ENCODE results near the gene RYR1.

Gene RYR1

DNA sequence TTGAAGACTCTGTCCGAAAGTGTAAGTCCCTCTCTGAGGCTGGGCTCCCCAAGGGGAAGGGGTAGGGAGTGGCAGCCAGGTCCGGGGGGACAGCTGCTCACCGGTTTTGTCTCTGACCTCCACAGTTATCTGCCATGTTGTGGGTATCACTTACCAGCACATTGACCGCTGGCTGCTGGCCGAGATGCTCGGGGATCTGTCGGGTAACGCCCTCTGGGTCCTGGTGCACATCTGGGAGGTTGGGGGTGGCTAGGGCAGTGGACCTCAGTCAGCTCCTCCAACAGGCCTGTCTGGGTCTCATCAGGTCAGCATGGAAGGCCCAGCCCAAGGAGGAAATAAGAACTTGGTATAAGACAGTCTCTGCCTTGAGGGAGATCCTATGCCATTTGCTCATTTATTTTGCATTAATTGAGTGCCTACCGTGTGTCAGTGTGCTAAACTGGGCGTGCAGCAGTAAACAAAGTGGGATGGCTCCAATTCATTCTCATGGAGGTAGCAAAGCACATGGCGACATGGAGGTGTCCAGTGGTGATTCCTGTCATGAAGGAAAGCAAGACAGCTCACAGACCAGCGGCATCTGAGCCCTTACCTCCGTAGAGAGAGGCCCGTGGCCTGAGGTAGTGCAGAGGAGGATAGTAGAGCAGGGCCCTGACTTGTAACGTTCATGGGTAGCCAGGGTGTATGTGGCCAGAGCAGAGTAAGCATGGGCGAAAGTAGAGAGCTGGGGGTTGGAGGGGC is 199.2 kb downstream of the RYR1 start:
- TF ChIP-seq CTCF (conservative IDR thresholded peaks at IDR 0.05; ENCODE audit: low read length): no peak
- TF ChIP-seq EZH2phosphoT487 (IDR thresholded peaks at IDR 0.05; ENCODE audit: borderline replicate concordance): no peak
- Histone ChIP-seq H2AFZ (ENCODE audit: low read length) (no peak overlapping the region), H3K36me3 (ENCODE audit: insufficient read depth, low read length) (peaks cover 16% of the 10 kb centered on the region; the same call in 1 of the 2 replicates), H3K9ac (ENCODE audit: low read depth, low read length, poor library complexity, severe bottlenecking) (no peak overlapping the region), H3K9me2 (replicated peaks; ENCODE audit: low read depth, low read length) (no peaks in the 10 kb centered on the region), H3K27me3 (ENCODE audit: insufficient read depth, low read length, poor library complexity, severe bottlenecking) (no peaks in the 10 kb centered on the region), H3K4me1 (ENCODE audit: insufficient read depth, low read length, poor library complexity, severe bottlenecking) (peaks cover 4% of the 10 kb centered on the region), H3K79me2 (ENCODE audit: insufficient read depth, low read length) (no peaks in the 10 kb centered on the region), H3K4me3 (ENCODE audit: low read length, poor library complexity, severe bottlenecking) (no peak overlapping the region), H3F3A (ENCODE audit: low read depth) (no peaks in the 10 kb centered on the region), H4K20me1 (ENCODE audit: insufficient read depth, low read length, poor library complexity, severe bottlenecking) (no peaks in the 10 kb centered on the region), H3K9me3 (ENCODE audit: insufficient read depth, low read depth, low read length) (no peaks in the 10 kb centered on the region), H3K4me2 (ENCODE audit: low read depth, low read length, poor library complexity, severe bottlenecking) (no peak overlapping the region)

- no peaks in the 10 kb centered on the region for H3F3A ChIP-seq (ENCODE audit: low read depth)
- no peak overlapping the region for H3K4me2 ChIP-seq (ENCODE audit: low read depth, low read length, poor library complexity, severe bottlenecking)
- H3K4me3 ChIP-seq (ENCODE audit: low read length, poor library complexity, severe bottlenecking): no peak overlapping the region
- no peaks in the 10 kb centered on the region for H3K9me2 ChIP-seq (replicated peaks; ENCODE audit: low read depth, low read length)
- no peaks in the 10 kb centered on the region for H4K20me1 ChIP-seq (ENCODE audit: insufficient read depth, low read length, poor library complexity, severe bottlenecking)
- TF ChIP-seq EZH2phosphoT487 (IDR thresholded peaks at IDR 0.05; ENCODE audit: borderline replicate concordance) (no peak), CTCF (conservative IDR thresholded peaks at IDR 0.05; ENCODE audit: low read length) (peak; percentile 85)
- H3K36me3 ChIP-seq (ENCODE audit: insufficient read depth, low read length): peaks cover 3% of the 10 kb centered on the region; the same call in 1 of the 2 replicates
- H3K9ac ChIP-seq (ENCODE audit: low read depth, low read length, poor library complexity, severe bottlenecking): no peak overlapping the region
- H3K79me2 ChIP-seq (ENCODE audit: insufficient read depth, low read length): no peaks in the 10 kb centered on the region
- H3K9me3 ChIP-seq (ENCODE audit: insufficient read depth, low read depth, low read length): no peaks in the 10 kb centered on the region
- H3K4me1 ChIP-seq (ENCODE audit: insufficient read depth, low read length, poor library complexity, severe bottlenecking): peaks cover 4% of the 10 kb centered on the region
- H3K27me3 ChIP-seq (ENCODE audit: insufficient read depth, low read length, poor library complexity, severe bottlenecking): no peaks in the 10 kb centered on the region
- H2AFZ ChIP-seq (ENCODE audit: low read length): no peak overlapping the region
Measured at GRCh38 chr19:38634757-38635482, 201.4 kb downstream of the RYR1 start.

DNA sequence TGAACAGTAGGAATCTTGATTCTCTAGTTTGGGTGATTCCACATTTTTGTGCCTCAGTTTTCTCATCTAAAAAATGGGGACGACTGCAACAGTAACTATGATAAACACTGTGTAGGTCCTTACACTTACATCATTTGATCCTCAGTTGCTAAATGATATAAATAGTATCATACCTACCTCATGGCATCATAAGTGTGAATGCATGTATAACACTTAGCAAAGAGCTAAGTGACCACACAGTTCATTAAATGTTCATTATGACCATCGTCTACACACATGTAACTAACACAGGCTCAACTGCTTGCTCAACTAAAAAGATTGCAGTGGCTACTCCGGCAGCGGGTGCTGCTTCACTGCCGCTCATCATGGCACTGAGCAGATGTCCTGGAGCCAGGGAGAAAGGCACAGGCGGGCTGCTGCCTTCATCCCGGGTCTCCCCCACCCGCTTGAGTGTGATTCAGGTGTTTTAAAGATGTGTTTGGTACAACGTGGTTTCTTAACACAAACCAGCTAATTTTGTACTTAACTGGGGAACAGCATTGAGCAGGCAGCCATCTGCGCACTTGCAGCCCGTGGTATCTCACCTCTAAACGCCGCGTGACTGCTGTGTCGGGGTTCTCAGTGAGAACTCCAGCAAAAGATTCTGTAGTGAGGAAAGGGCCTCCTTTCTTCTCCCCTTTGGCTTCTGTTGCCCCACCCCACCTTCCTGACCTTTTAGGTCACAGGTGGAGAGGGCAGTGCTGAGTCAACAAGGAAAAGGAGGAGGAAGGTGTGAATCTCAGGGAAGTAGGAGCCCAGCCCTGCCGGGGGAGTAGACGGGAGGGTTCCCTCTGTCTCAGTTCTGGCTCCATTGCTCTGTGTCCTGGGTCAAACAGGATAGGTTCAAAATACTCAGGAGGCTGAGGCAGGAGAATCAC is 202.2 kb downstream of the RYR1 start:
- no peak overlapping the region for H3K4me3 ChIP-seq (ENCODE audit: low read length, poor library complexity, severe bottlenecking)
- no peak overlapping the region for H3K4me2 ChIP-seq (ENCODE audit: low read depth, low read length, poor library complexity, severe bottlenecking)
- no peaks in the 10 kb centered on the region for H3K9me3 ChIP-seq (ENCODE audit: insufficient read depth, low read depth, low read length)
- H3K79me2 ChIP-seq (ENCODE audit: insufficient read depth, low read length): no peaks in the 10 kb centered on the region
- TF ChIP-seq CTCF (conservative IDR thresholded peaks at IDR 0.05; ENCODE audit: low read length): no peak
- no peak for TF ChIP-seq EZH2phosphoT487 (IDR thresholded peaks at IDR 0.05; ENCODE audit: borderline replicate concordance)
- no peaks in the 10 kb centered on the region for H3F3A ChIP-seq (ENCODE audit: low read depth)
- no peaks in the 10 kb centered on the region for H4K20me1 ChIP-seq (ENCODE audit: insufficient read depth, low read length, poor library complexity, severe bottlenecking)
- H3K9me2 ChIP-seq (replicated peaks; ENCODE audit: low read depth, low read length): no peaks in the 10 kb centered on the region
- peaks cover 3% of the 10 kb centered on the region; the same call in 1 of the 2 replicates for H3K36me3 ChIP-seq (ENCODE audit: insufficient read depth, low read length)
- H3K27me3 ChIP-seq (ENCODE audit: insufficient read depth, low read length, poor library complexity, severe bottlenecking): no peaks in the 10 kb centered on the region
- no peak overlapping the region for H2AFZ ChIP-seq (ENCODE audit: low read length)
- no peak overlapping the region for H3K9ac ChIP-seq (ENCODE audit: low read depth, low read length, poor library complexity, severe bottlenecking)
- peaks cover 9% of the 10 kb centered on the region for H3K4me1 ChIP-seq (ENCODE audit: insufficient read depth, low read length, poor library complexity, severe bottlenecking)

All from Loucy (cell line).